HG03439 (cell line): Measurements from ENCODE around the gene KRTAP5-10.
"Not testable (repeated sequence)": the region's sequence is repeated elsewhere in the genome, so short reads cannot be mapped to it uniquely, and the experiment has no call there.

Experiments
- ATAC-seq: cut with Tn5 transposase; IDR thresholded peaks from one replicate; pipeline ENCODE4 v1.9.1; 2021; ENCODE audit warnings: mild to moderate bottlenecking, moderate library complexity; ENCODE audit not compliant: unreplicated experiment

The KRTAP5-10 gene, protein sequence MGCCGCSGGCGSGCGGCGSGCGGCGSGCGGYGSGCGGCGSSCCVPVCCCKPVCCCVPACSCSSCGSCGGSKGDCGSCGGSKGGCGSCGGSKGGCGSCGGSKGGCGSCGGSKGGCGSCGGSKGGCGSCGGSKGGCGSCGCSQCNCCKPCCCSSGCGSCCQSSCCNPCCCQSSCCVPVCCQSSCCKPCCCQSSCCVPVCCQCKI

DNA sequence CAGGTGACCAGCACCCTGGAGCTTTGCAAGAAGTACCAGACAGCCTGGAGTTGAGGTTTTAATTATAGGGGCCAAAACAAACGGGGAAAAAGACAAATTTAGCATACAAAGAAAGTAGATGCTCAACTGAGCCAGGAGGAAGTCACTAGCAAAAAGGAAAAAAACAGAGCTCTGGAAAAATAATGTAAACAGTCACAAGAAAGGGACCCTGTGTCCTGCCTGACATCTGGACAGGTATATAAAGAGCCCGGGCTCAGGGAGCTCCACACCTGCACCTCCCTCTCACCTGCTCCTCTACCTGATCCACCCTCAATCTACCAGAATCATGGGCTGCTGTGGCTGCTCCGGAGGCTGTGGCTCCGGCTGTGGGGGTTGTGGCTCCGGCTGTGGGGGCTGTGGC, at the start of gene KRTAP5-10:
TSS of gene KRTAP5-10 (plus strand) at position 301 of the 400 bp plus-strand sequence. CDS start at position 326, 25 bp downstream.
- no peak for ATAC-seq

DNA sequence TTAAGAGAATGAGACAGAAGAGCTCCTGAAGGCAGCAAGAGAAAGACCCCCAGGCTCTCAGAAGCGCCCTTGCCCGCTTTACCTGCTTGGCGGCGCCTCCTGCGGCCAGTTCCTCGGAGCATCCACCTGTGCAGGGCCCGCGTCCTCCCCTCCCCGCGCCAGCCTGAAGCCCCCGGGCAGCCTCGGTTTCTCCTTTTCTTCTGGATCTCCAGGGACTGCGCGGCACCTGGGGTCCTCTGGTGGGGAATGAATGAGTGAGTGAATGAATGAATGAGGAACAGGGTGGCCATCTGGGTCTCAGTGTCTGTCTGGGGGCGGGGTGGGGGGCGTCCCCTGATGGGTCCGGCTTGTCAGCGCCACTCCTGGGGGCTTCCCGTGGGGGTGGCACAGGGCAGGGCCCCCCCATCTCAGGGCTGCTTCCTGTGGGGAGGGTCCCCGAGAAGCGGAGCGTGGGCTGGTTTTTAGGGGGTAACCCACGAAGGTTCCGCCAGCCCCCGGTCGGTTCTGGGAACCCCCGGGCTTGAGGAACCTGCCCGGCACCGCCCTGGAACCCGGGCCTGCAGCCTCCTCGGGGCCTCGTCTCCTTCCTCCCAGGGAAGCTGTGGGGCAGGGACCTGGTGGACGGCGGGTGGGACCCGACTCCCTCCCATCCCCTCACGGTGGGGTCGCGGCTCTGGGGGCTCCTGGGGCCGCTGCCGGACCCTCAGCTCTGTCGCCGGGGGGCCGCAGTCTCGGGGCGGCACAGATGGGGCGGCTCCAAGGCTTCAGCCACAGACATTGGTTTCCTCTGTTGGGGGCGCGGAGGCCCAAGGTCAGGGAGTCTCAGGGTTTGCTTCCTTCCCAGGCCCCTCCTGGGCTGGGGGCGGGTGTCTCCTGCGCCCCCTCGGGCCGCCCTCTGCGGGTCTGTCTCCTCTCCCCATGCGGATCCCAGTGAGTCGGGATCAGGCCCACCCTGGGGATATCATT, 46.6 kb upstream of the KRTAP5-10 start:
- ATAC-seq = no peak

DNA sequence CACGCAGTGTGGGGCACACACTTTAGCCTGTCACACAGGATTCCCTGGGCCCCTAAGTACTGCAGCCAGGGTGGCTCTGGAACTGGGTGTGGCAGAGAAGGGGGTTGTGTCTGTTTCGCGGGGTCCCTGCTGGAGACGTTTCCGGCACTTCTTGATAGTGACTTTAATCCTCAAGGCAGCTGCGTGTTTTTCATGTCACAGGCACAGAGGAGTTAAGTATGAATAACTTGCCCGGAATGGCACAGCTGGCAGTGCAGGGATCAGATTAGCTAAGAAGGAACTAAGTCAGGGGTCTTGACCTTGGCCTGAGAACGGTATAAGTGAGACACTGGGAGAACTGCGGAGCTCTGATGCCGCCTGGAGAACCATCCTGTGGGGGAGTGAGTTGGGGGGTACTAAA, 45.8 kb upstream of the KRTAP5-10 start:
- no peak for ATAC-seq

DNA sequence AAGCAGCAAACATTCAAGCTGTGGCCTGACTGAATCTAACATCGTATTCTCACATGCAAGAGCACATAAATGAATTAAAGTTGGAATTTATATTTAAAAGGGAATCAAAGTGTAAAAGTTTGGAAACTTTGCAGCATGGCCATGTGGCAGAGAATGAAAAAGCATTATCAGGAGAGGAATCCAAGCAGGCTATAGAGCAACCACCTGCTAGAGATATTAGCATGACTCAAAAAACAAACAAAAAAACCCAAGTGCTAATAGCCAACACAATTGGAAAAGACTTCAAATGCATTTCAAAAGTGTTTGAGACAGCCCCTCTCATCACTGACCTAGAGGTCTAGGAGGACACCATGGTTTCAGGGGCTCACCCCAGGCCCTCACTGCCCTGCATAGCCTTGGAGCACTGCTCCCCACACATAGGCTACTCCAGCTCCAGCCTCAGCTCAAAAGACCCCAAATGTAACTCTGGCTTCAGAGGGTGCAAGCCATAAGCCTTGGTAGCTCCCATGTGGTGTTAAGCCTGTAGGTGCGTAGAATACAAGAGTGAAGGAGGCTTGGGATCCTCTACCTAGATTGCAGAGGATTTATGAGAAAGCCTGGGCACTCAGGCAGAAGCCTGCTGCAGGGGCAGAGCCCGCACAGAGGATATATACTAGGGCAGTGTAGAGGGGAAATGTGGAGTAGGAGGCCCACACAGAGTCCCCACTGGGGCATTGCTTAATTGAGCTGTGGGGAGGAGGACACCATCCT, 40.0 kb upstream of the KRTAP5-10 start:
- no peak for ATAC-seq

DNA sequence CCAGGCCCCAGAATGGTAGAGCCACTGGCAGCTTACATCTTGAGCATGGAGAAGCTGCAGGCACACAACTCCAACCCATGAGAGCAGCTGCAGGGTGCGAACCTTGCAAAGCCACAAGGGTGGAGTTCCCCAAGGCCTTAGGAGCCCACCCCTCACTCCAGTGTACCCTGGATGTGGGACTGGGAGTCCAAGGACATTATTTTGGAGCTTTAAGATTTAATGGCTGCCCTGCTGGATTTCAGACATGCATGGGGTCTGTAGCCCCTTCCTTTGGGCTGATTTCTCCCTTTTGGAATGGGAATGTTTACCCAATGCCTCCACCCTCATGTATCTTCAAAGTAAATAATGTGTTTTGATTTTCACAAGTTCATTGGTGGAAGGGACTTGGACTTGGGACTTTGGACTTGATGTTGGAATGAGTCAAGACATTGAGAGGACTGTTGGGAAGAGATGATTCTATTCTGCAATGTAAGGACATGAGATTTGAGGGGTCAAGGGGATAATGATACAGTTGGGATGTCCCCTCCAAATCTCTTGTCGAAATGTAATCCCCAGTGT, 39.3 kb upstream of the KRTAP5-10 start:
- no peak for ATAC-seq

DNA sequence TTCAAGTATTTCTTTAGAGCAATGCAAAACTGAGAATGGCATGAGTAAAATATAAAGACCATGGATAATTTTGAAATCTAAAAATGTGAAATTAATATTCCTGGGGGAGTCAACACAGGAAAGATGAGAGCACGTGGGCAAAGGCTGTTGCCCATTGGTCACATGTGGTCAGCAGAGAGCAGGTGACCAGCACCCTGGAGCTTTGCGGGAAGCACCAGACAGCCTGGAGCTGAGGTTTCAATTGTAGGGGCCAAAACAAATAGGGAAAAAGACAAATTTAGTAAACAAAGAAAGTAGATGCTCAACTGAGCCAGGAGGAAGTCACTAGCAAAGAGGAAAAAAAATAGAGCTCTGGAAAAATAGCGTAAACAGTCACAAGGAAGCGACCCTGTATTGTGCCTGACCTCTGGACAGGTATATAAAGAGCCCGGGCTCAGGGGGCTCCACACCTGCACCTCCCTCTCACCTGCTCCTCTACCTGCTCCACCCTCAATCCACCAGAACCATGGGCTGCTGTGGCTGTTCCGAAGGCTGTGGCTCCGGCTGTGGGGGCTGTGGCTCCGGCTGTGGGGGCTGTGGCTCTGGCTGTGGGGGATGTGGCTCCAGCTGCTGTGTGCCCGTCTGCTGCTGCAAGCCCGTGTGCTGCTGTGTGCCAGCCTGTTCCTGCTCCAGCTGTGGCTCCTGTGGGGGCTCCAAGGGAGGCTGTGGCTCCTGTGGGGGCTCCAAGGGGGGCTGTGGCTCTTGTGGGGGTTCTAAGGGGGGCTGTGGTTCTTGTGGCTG, 38.4 kb upstream of the KRTAP5-10 start, which contains the start of gene KRTAP5-7:
TSS of gene KRTAP5-7 (plus strand) at position 472 of the 780 bp plus-strand sequence. CDS start at position 506, 34 bp downstream.
- not testable (repeated sequence) for ATAC-seq

DNA sequence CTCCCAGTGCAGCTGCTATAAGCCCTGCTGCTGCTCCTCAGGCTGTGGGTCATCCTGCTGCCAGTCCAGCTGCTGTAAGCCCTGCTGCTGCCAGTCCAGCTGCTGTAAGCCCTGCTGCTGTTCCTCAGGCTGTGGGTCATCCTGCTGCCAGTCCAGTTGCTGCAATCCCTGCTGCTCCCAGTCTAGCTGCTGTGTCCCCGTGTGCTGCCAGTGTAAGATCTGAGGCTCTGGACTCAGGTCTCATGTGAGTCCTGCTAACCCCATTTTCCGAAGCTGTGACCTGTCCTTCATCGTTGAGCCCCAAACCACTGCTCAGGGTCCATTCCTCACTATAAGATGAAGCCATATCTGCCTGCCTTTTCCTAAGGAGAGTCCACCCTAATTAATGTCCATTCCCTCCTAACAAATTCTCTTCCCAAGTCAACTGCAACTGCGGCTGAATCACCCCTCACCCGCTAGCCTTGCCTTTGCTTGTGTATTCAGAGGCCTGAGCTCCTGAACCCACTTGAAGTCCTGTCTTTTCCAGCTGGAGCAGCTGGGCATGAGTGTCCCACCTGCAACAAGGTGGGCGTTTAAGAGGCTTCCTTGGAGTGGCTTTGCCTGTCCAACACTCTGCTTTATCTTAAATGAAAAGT, 37.7 kb upstream of the KRTAP5-10 start:
- no peak for ATAC-seq

DNA sequence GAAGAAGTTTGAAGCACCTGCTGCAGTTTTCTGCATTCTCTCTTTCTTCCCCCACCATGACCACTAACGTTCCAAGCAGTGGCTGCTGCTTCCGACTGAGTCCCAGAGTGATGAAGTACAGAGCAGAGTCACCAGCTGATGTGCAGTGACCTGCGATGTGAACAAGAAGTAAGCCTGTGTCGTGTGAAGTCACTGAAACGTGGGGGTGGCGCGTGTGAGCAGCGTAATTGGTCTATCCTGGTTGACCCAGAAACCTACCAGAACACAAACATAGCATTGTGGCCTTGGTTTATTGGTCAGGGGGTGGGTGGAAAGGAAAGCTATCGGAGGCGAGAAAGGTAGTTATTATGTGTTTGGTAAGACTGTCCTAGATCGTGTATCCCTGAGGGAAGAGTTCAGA, 34.8 kb upstream of the KRTAP5-10 start:
- ATAC-seq = no peak

DNA sequence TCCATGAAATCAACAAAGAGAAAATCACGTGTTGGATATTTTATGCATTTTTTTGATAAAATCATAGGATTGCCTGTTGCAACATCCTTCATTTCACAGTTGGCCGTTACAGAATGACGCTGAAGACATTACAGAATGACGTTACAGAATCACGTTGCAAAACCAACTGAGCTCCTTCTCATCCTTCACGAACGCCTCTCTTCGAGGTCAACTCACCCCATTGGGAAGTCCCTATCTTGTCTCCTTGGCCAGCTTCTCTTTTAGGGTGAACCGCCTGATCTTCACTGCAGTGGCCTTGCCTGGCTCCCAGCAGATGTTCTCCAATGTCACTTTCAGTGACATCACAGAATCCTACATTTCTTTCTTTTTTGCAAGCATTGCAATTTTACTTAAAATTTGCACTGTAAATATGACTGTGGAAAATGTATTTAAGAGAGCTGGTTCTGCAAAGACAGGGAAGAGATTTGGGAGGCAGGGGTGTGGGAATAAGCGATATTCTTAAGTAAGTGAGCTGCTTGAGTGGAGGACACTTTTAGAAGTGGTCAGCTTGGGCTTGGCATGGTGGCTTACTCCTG, 33.2 kb upstream of the KRTAP5-10 start:
- no peak for ATAC-seq

DNA sequence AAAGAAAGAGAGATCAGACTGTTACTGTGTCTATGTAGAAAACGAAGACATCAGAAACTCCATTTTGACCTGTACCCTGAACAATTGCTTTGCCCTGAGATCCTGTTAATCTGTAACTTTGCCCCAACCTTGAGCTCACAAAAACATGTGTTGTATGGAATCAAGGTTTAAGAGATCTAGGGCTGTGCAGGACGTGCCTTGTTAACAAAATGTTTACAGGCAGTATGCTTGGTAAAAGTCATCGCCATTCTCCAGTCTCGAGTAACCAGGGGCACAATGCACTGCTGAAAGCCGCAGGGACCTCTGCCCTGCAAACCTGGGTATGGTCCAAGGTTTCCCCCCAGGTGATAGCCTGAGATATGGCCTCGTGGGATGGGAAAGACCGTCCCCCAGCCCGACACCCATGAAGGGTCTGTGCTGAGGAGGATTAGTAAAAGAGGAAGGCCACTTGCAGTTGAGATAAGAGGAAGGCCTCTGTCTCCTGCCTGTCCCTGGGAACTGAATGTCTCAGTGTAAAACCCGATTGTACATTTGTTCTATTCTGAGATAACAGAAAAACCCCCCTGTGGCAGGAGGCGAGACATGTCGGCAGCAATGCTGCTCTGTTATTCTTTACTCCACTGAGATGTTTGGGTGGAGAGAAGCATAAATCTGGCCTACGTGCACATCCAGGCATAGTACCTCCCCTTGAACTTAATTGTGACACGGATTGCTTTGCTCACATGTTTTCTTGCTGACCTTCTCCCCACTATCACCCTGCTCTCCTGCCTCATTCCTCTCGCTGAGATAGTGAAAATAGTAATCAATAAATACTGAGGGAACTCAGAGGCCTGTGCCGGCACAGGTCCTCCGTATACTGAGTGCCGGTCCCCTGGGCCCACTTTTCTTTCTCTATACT, 30.4 kb upstream of the KRTAP5-10 start:
- not testable (repeated sequence) for ATAC-seq

DNA sequence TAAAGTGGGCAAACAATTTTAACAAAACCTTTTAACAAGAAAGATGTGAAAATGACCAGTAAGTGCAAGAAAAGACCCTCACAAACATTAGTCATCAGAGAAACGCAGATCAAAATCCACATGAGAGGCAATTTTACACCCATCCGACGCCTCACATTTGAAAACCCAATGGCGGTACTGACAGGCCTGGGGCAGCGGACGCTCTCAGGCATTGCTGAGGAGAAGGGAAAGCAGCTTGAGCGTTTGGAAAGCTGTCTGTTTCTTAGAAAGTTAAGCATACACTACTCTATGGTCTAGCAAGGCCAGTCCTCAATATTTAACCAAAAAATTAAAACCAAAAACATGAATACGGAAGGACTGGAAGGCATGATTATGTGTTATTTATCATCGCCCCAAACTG, 29.5 kb upstream of the KRTAP5-10 start:
- no peak for ATAC-seq

DNA sequence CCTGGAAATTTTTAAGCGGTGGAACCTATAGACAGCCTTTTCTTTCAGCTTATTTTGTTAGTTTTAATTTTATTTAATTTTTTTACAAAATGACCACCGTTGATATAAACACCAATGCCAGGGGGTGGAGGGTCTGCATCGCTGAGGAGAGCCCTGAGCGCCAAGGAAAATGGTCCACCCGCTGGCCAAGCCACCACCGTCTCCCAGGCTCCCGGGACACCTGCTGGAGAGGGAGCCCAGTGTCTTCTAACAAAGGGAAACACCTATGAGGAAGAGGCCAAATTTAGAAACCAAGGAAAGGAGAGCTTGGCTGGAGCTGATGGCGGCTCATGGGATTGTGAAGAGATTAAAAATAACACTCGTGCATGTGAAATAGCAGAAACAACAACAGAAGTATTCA, 27.8 kb upstream of the KRTAP5-10 start:
- ATAC-seq = no peak

DNA sequence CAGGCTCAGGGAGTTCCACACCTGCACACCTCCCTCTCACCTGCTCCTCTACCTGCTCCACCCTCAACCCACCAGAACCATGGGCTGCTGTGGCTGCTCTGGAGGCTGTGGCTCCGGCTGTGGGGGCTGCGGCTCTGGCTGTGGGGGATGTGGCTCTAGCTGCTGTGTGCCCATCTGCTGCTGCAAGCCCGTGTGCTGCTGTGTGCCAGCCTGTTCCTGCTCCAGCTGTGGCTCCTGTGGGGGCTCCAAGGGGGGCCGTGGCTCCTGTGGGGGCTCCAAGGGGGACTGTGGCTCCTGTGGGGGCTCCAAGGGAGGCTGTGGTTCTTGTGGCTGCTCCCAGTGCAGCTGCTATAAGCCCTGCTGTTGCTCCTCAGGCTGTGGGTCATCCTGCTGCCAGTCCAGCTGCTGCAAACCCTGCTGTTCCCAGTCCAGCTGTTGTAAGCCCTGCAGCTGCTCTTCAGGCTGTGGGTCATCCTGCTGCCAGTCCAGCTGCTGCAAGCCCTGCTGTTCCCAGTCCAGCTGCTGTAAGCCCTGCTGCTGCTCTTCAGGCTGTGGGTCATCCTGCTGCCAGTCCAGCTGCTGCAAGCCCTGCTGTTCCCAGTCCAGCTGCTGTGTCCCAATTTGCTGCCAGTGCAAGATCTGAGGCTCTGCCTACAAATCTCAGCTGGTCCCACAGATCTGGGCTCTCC, 27.2 kb upstream of the KRTAP5-10 start, which contains the start of gene KRTAP5-8:
TSS of gene KRTAP5-8 (plus strand) at position 49 of the 689 bp plus-strand sequence. CDS start at position 80, 31 bp downstream.
- not testable (repeated sequence) for ATAC-seq

DNA sequence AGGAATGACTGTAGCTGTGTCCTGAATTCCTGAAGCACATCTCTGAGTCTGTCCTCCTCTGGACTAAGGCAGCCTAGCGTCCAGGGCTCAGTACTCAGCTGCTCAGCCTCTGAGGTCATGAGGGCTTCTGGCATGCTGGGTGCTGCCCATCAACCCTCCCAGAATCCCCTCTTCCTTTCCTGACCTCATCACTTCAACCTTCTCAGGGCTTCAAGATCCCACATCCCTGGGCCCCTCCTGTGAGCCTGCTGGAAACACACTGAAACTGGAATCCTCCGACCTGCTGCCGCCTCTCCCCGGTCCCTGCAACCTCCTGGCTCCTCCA, 26.7 kb upstream of the KRTAP5-10 start:
- no peak for ATAC-seq

DNA sequence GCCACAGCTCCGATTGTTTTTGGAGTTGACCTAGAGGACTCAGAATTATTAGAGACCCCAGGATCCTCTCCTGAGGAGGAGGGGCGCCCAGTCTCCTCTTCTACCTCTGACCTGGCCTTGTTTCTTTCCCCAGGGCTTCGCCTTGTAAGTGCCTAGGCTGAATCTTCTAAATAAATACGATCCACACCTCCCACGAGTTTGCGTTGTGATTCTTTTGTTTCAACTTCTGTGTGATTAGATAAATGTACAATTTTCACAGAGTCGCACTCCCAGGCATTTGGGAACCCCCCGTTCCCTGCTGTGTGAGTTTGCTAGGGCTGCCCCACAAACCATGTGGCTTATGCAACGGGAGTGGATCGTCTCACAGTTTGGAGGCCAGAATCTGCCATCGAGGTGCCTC, 26.3 kb upstream of the KRTAP5-10 start:
- no peak for ATAC-seq

DNA sequence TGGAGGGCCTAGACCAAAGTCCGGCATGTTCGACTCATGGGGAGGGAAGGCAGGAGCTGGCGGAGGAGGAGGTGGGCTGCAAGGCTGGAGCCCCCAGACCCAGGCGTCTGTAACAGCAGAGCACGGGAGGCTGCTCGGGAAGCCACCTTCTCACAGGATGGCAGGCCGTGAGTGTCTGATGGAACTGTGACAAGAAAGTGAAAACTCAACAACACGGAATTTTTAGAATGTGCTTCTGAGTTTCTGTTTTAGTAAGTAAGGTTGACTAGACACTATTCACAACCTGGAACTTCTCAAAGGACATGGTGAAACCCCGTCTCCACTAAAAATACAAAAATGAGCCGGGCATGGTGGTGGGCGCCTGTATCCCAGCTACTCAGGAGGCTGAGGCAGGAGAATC, 25.4 kb upstream of the KRTAP5-10 start:
- not testable (repeated sequence) for ATAC-seq

DNA sequence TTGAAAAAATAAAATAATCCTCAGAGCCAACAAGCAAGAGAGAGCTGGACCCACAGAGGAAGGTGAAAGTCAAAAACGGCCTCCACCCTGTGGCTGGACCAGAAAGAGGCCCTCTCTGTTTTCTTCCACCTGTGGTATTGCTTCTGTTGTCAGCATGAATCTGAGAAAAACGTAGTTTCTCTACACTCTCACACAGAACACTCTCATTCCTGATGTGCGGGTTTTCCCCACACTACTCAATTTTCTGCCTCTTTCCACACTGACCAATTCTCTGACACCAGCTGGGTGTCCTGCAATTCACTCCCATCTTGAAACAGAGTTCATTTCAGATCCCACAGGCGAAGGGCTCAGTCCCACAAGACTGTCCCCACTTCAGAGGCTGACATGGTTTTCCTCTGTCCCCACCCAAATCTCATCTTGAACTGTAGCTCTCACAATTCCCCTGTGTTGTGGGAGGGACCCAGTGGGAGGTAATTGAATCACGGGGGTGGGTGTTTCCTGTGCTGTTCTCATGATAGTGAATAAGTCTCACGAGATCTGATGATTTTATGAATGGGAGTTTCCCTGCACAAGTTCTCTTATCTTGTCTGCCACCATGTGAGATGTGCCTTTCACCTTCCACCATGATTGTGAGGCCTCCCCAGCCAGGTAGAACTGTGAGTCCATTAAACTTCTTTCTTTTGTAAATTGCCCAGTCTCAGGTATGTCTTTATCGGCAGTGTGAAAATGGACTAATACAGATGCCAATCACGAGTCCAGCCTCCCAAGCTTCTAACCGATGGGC, 24.6 kb upstream of the KRTAP5-10 start:
- not testable (repeated sequence) for ATAC-seq
